SJSA1 (cell line): ENCODE measurements around the gene BCL2A1. TPM values are rescaled to one million over a fixed set of nuclear protein-coding genes. Genes with fewer than 3 reads are reported as not detected.
"Not testable (repeated sequence)": the region's sequence is repeated elsewhere in the genome, so short reads cannot be mapped to it uniquely, and the experiment has no call there.

Experiments
- DNase-seq, 2 experiments: peaks; one replicate each; pipeline ENCODE4 v3.0.0-alpha.2; 2015 to 2020; ENCODE audit warnings: low spot score in 2 of 2, low read depth in 1 of 2
- H3K27ac ChIP-seq: fragments of 250-450 bp; sonication (Bioruptor Pico); 2 replicates; pipeline ENCODE4 v1.5.1; 2020; ENCODE audit warnings: mild to moderate bottlenecking, moderate library complexity
- H3K27me3 ChIP-seq: fragments of 250-450 bp; sonication (Bioruptor Pico); replicated peaks from 2 replicates; pipeline ENCODE4 v1.5.1; 2020; ENCODE audit warnings: mild to moderate bottlenecking, moderate library complexity
- H3K36me3 ChIP-seq: fragments of 250-450 bp; sonication (Bioruptor Pico); 2 replicates; pipeline ENCODE4 v1.5.1; 2020; ENCODE audit warnings: mild to moderate bottlenecking
- H3K4me1 ChIP-seq: fragments of 250-450 bp; sonication (Bioruptor Pico); replicated peaks from 2 replicates; pipeline ENCODE4 v1.6.1; 2021; ENCODE audit warnings: mild to moderate bottlenecking
- H3K4me3 ChIP-seq: fragments of 250-450 bp; sonication (Bioruptor Pico); 2 replicates; pipeline ENCODE4 v1.5.1; 2020; ENCODE audit warnings: mild to moderate bottlenecking
- H3K9me3 ChIP-seq: fragments of 250-450 bp; sonication (Bioruptor Pico); replicated peaks from 2 replicates; pipeline ENCODE4 v1.5.1; 2020; ENCODE audit warnings: mild to moderate bottlenecking
- total RNA-seq: library from RNA; depleted of rRNA; stranded (reverse); fragments of >200 nt; shearing (Covaris generic); gene quantifications from 2 replicates; pipeline ENCODE4 v1.2.3, GENCODE V29; 2014; rRNA removed

BCL2A1 gene
- total RNA-seq: 0.34 TPM in 1 of 2 replicates, not detected in the other

GRCh38 chr15:79970624-79971434, at the start of gene BCL2A1:
Gene BCL2A1 (minus strand): TSS chr15:79971196. CDS start chr15:79971119, 77 bp downstream.
- Histone ChIP-seq H3K27ac (peak within 1 kb of the TSS; percentile 27; the same call in 1 of the 2 replicates), H3K9me3 (no peaks in the 10 kb centered on the region), H3K4me3 (no peak within 1 kb of the TSS), H3K4me1 (peaks cover 7% of the 10 kb centered on the region), H3K36me3 (no peaks in the 10 kb centered on the region), H3K27me3 (no peaks in the 10 kb centered on the region)
- peak in 1 of 2 experiments; percentile 10 for DNase-seq

GRCh38 chr15:80020731-80021130, 49.7 kb upstream of the BCL2A1 start:
- no peak for DNase-seq
- Histone ChIP-seq H3K27ac (no peak overlapping the region), H3K36me3 (no peaks in the 10 kb centered on the region), H3K4me1 (no peaks in the 10 kb centered on the region), H3K4me3 (no peak overlapping the region), H3K27me3 (no peaks in the 10 kb centered on the region), H3K9me3 (no peaks in the 10 kb centered on the region)

- H3K9me3 ChIP-seq, H3K27ac ChIP-seq, H3K4me3 ChIP-seq, H3K36me3 ChIP-seq, H3K4me1 ChIP-seq, H3K27me3 ChIP-seq, DNase-seq: not testable (repeated sequence)
These were observed 49.2 kb upstream of the BCL2A1 start for GRCh38 chr15:80020149-80020548.

GRCh38 chr15:80019168-80019745, 48.3 kb upstream of the BCL2A1 start:
- no peak overlapping the region for H3K27ac ChIP-seq
- H3K4me1 ChIP-seq: no peaks in the 10 kb centered on the region
- DNase-seq: no peak
- no peaks in the 10 kb centered on the region for H3K9me3 ChIP-seq
- H3K4me3 ChIP-seq: no peak overlapping the region
- no peaks in the 10 kb centered on the region for H3K36me3 ChIP-seq
- H3K27me3 ChIP-seq: no peaks in the 10 kb centered on the region

GRCh38 chr15:80017139-80017538, 46.1 kb upstream of the BCL2A1 start:
- not testable (repeated sequence) for H3K27ac ChIP-seq, H3K36me3 ChIP-seq, H3K4me1 ChIP-seq, H3K27me3 ChIP-seq, DNase-seq, H3K4me3 ChIP-seq, H3K9me3 ChIP-seq

GRCh38 chr15:80016506-80016905, 45.5 kb upstream of the BCL2A1 start:
- not testable (repeated sequence) for H3K4me1 ChIP-seq, DNase-seq, H3K4me3 ChIP-seq, H3K36me3 ChIP-seq, H3K27me3 ChIP-seq, H3K27ac ChIP-seq, H3K9me3 ChIP-seq

GRCh38 chr15:80015156-80015555, 44.2 kb upstream of the BCL2A1 start:
- no peak for DNase-seq
- Histone ChIP-seq H3K4me3 (no peak overlapping the region), H3K27me3 (no peaks in the 10 kb centered on the region), H3K4me1 (peaks cover 14% of the 10 kb centered on the region), H3K36me3 (no peaks in the 10 kb centered on the region), H3K27ac (no peak overlapping the region), H3K9me3 (no peaks in the 10 kb centered on the region)

- H3K4me1 ChIP-seq: peaks cover 21% of the 10 kb centered on the region
- H3K36me3 ChIP-seq, H3K9me3 ChIP-seq, H3K4me3 ChIP-seq, H3K27me3 ChIP-seq, DNase-seq, H3K27ac ChIP-seq: not testable (repeated sequence)
These were observed 43.2 kb upstream of the BCL2A1 start for GRCh38 chr15:80014186-80014585.

- no peak for DNase-seq
- Histone ChIP-seq H3K27ac (no peak overlapping the region), H3K36me3 (no peaks in the 10 kb centered on the region), H3K4me1 (peaks cover 21% of the 10 kb centered on the region), H3K27me3 (no peaks in the 10 kb centered on the region), H3K4me3 (no peak overlapping the region), H3K9me3 (no peaks in the 10 kb centered on the region)
These were observed 41.2 kb upstream of the BCL2A1 start for GRCh38 chr15:80012060-80012726.

GRCh38 chr15:80011596-80011995, 40.6 kb upstream of the BCL2A1 start:
- no peaks in the 10 kb centered on the region for H3K27me3 ChIP-seq
- peaks cover 21% of the 10 kb centered on the region for H3K4me1 ChIP-seq
- no peak for DNase-seq
- H3K27ac ChIP-seq: peak overlapping the region; percentile 67; the same call in 1 of the 2 replicates
- no peaks in the 10 kb centered on the region for H3K36me3 ChIP-seq
- no peak overlapping the region for H3K4me3 ChIP-seq
- no peaks in the 10 kb centered on the region for H3K9me3 ChIP-seq

GRCh38 chr15:80011041-80011523, 40.1 kb upstream of the BCL2A1 start:
- H3K27me3 ChIP-seq, H3K9me3 ChIP-seq, H3K36me3 ChIP-seq, H3K4me3 ChIP-seq: not testable (repeated sequence)
- Histone ChIP-seq H3K4me1 (peaks cover 21% of the 10 kb centered on the region), H3K27ac (peak overlapping the region; percentile 67)
- DNase-seq: peak; percentile 66 to 69

- Histone ChIP-seq H3K27ac (peak overlapping the region; percentile 67), H3K4me1 (peaks cover 21% of the 10 kb centered on the region), H3K36me3 (no peaks in the 10 kb centered on the region), H3K4me3 (no peak overlapping the region), H3K9me3 (no peaks in the 10 kb centered on the region), H3K27me3 (no peaks in the 10 kb centered on the region)
- peak; percentile 63 to 73 for DNase-seq
These were observed 39.2 kb upstream of the BCL2A1 start for GRCh38 chr15:80010131-80010673.

- Histone ChIP-seq H3K4me1 (peaks cover 21% of the 10 kb centered on the region), H3K9me3 (no peaks in the 10 kb centered on the region), H3K27me3 (no peaks in the 10 kb centered on the region), H3K4me3 (no peak overlapping the region), H3K36me3 (no peaks in the 10 kb centered on the region), H3K27ac (no peak overlapping the region)
- no peak for DNase-seq
These were observed 36.5 kb upstream of the BCL2A1 start for GRCh38 chr15:80007532-80007931.

GRCh38 chr15:80006946-80007345, 36.0 kb upstream of the BCL2A1 start:
- Histone ChIP-seq H3K4me1 (peaks cover 21% of the 10 kb centered on the region), H3K4me3 (no peak overlapping the region), H3K9me3 (no peaks in the 10 kb centered on the region), H3K27ac (no peak overlapping the region), H3K36me3 (no peaks in the 10 kb centered on the region), H3K27me3 (no peaks in the 10 kb centered on the region)
- no peak for DNase-seq
